Neural cell (in vitro differentiated cells): ENCODE results near the gene CYP3A5. TPM values are rescaled to one million over a fixed set of nuclear protein-coding genes. Genes with fewer than 3 reads are reported as not detected.

Source experiments
- H2AFZ ChIP-seq: fragments of 200-600, 300-800 bp; sonication (generic), shearing (Covaris generic); 2 replicates; pipeline ENCODE4 v1.6.0; 2014; ENCODE audit warnings: low read depth, mild to moderate bottlenecking, antibody characterized with exemption, low read length, moderate library complexity
- H3F3A ChIP-seq: fragments of 200-600 bp; shearing (Covaris generic); 2 replicates; pipeline ENCODE4 v1.6.1; 2016; ENCODE audit warnings: mild to moderate bottlenecking, moderate library complexity, mixed read lengths, antibody characterized with exemption, low read length; ENCODE audit not compliant: insufficient read depth, poor library complexity, severe bottlenecking
- H3K27ac ChIP-seq: fragments of 200-600, 300-800 bp; sonication (generic), shearing (Covaris generic); 2 replicates; pipeline ENCODE4 v1.5.1; 2014; ENCODE audit warnings: mild to moderate bottlenecking, low read length, moderate library complexity
- H3K27me3 ChIP-seq: fragments of 300-800, 200-600 bp; sonication (generic), shearing (Covaris generic); 2 replicates; pipeline ENCODE4 v1.6.0; 2014; ENCODE audit warnings: mild to moderate bottlenecking, low read depth, low read length, moderate library complexity; ENCODE audit not compliant: insufficient read depth
- H3K36me3 ChIP-seq: fragments of 300-800, 200-600 bp; sonication (generic), shearing (Covaris generic); 2 replicates; pipeline ENCODE4 v1.5.1; 2014; ENCODE audit warnings: mild to moderate bottlenecking, antibody characterized with exemption, low read length, moderate library complexity; ENCODE audit not compliant: insufficient read depth
- H3K4me2 ChIP-seq: fragments of 300-800, 200-600 bp; sonication (generic), shearing (Covaris generic); 2 replicates; pipeline ENCODE4 v1.6.0; 2014; ENCODE audit warnings: mild to moderate bottlenecking, low read length
- H3K4me3 ChIP-seq: fragments of 300-800, 200-600 bp; sonication (generic), shearing (Covaris generic); 2 replicates; pipeline ENCODE4 v1.5.1; 2014; ENCODE audit warnings: mild to moderate bottlenecking, low read length, moderate library complexity
- H3K79me2 ChIP-seq: fragments of 200-600 bp; shearing (Covaris generic); replicated peaks from 2 replicates; pipeline ENCODE4 v1.6.0; 2014; ENCODE audit warnings: mild to moderate bottlenecking, low read length, moderate library complexity; ENCODE audit not compliant: insufficient read depth
- H3K9ac ChIP-seq: fragments of 300-800, 200-600 bp; sonication (generic), shearing (Covaris generic); 2 replicates; pipeline ENCODE4 v1.6.1; 2016; ENCODE audit warnings: mild to moderate bottlenecking, low read length, mixed read lengths
- H3K9me2 ChIP-seq: fragments of 200-600 bp; shearing (Covaris generic); 2 replicates; pipeline ENCODE4 v1.6.1; 2016; ENCODE audit warnings: mild to moderate bottlenecking, low read length, mixed read lengths; ENCODE audit not compliant: insufficient read depth
- H3K9me3 ChIP-seq: fragments of 200-600, 300-800 bp; sonication (generic), shearing (Covaris generic); 2 replicates; pipeline ENCODE4 v1.6.1; 2016; ENCODE audit warnings: mild to moderate bottlenecking, mixed run types, low read length, moderate library complexity, mixed read lengths
- H4K20me1 ChIP-seq: fragments of 200-600 bp; shearing (Covaris generic); 2 replicates; pipeline ENCODE4 v1.6.1; 2016; ENCODE audit warnings: mild to moderate bottlenecking, mixed run types; ENCODE audit not compliant: insufficient read depth
- EP300 ChIP-seq: fragments of 450-650 bp; conservative IDR thresholded peaks from 2 replicates; pipeline ENCODE4 v1.6.1; 2014; ENCODE audit warnings: antibody characterized with exemption, mild to moderate bottlenecking, moderate library complexity; ENCODE audit not compliant: poor library complexity, severe bottlenecking
- EZH2 ChIP-seq: fragments of 200-600, 300-800 bp; shearing (Covaris generic), sonication (generic); IDR thresholded peaks from 2 replicates; pipeline ENCODE4 v1.6.1; 2014; ENCODE audit warnings: antibody characterized with exemption, low read length, borderline replicate concordance, mild to moderate bottlenecking; ENCODE audit not compliant: insufficient read depth, poor library complexity, severe bottlenecking
- MXI1 ChIP-seq: fragments of 450-650 bp; conservative IDR thresholded peaks from 2 replicates; pipeline ENCODE4 v1.6.1; 2014; ENCODE audit warnings: antibody characterized with exemption, mild to moderate bottlenecking; ENCODE audit not compliant: poor library complexity, severe bottlenecking
- POLR2AphosphoS5 ChIP-seq: IDR thresholded peaks from 2 replicates; pipeline ENCODE4 v1.6.1; 2012
- RAD21 ChIP-seq: fragments of 450-650 bp; conservative IDR thresholded peaks from 2 replicates; pipeline ENCODE4 v1.6.1; 2014; ENCODE audit warnings: antibody characterized with exemption, mild to moderate bottlenecking, moderate library complexity
- SMC3 ChIP-seq: fragments of 450-650 bp; conservative IDR thresholded peaks from 2 replicates; pipeline ENCODE4 v1.6.1; 2014; ENCODE audit warnings: antibody characterized with exemption, mild to moderate bottlenecking, moderate library complexity; ENCODE audit not compliant: poor library complexity
- TAF1 ChIP-seq: IDR thresholded peaks from 2 replicates; pipeline ENCODE4 v1.6.1; 2012; ENCODE audit warnings: low read depth
- polyA plus RNA-seq: library from polyadenylated mRNA; depleted of rRNA; stranded (reverse); fragments of >200 nt; gene quantifications from 2 replicates; pipeline ENCODE4 v1.2.3, GENCODE V29; 2014
- TF ChIP-seq, protein P1 (sequence below): IDR thresholded peaks from 2 replicates; pipeline ENCODE4 v1.6.1; 2012; ENCODE audit warnings: borderline replicate concordance
- TF ChIP-seq, protein P2 (sequence below): fragments of 450-650 bp; IDR thresholded peaks from 2 replicates; pipeline ENCODE4 v1.5.1; 2014; ENCODE audit warnings: antibody characterized with exemption, mild to moderate bottlenecking, moderate library complexity; ENCODE audit not compliant: poor library complexity, severe bottlenecking

Gene CYP3A5
- polyA plus RNA-seq, 1 donor from 2014 or later, result not detected

DNA sequence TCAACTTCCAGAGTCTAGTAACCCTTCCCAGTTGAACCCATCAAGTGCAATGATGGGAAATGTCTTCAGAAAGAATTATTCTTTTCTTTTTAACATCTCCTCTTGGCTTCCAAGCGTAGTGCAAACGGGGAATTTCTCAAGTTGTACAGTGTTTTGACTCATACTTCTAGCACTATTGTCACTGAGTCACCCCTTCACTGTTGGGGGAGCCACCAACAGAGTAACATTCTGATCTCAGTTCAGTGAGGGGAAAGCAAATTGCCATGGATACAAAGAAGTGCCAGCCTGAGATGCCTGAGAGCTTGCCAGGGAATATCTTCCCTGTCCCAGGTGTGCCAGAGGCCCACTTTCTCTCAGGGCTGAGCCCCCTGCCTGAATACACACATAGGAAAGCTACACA lies 31.0 kb downstream of the CYP3A5 start:
- Histone ChIP-seq H3K9me2 (no peaks in the 10 kb centered on the region), H3K27me3 (no peaks in the 10 kb centered on the region), H3F3A (no peaks in the 10 kb centered on the region), H3K9me3 (no peaks in the 10 kb centered on the region), H3K79me2 (no peaks in the 10 kb centered on the region), H4K20me1 (no peaks in the 10 kb centered on the region), H3K27ac (no peak overlapping the region), H3K4me2 (no peak overlapping the region), H2AFZ (no peak overlapping the region), H3K9ac (no peak overlapping the region), H3K4me3 (no peak overlapping the region), H3K36me3 (no peaks in the 10 kb centered on the region)
- TF ChIP-seq, protein P1, sequence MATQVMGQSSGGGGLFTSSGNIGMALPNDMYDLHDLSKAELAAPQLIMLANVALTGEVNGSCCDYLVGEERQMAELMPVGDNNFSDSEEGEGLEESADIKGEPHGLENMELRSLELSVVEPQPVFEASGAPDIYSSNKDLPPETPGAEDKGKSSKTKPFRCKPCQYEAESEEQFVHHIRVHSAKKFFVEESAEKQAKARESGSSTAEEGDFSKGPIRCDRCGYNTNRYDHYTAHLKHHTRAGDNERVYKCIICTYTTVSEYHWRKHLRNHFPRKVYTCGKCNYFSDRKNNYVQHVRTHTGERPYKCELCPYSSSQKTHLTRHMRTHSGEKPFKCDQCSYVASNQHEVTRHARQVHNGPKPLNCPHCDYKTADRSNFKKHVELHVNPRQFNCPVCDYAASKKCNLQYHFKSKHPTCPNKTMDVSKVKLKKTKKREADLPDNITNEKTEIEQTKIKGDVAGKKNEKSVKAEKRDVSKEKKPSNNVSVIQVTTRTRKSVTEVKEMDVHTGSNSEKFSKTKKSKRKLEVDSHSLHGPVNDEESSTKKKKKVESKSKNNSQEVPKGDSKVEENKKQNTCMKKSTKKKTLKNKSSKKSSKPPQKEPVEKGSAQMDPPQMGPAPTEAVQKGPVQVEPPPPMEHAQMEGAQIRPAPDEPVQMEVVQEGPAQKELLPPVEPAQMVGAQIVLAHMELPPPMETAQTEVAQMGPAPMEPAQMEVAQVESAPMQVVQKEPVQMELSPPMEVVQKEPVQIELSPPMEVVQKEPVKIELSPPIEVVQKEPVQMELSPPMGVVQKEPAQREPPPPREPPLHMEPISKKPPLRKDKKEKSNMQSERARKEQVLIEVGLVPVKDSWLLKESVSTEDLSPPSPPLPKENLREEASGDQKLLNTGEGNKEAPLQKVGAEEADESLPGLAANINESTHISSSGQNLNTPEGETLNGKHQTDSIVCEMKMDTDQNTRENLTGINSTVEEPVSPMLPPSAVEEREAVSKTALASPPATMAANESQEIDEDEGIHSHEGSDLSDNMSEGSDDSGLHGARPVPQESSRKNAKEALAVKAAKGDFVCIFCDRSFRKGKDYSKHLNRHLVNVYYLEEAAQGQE, result no peak
- TF ChIP-seq EZH2, result no peak
- no peak for TF ChIP-seq EP300
- TF ChIP-seq MXI1, result no peak
- TF ChIP-seq TAF1, result no peak
- no peak for TF ChIP-seq SMC3
- no peak for TF ChIP-seq RAD21
- TF ChIP-seq, protein P2, sequence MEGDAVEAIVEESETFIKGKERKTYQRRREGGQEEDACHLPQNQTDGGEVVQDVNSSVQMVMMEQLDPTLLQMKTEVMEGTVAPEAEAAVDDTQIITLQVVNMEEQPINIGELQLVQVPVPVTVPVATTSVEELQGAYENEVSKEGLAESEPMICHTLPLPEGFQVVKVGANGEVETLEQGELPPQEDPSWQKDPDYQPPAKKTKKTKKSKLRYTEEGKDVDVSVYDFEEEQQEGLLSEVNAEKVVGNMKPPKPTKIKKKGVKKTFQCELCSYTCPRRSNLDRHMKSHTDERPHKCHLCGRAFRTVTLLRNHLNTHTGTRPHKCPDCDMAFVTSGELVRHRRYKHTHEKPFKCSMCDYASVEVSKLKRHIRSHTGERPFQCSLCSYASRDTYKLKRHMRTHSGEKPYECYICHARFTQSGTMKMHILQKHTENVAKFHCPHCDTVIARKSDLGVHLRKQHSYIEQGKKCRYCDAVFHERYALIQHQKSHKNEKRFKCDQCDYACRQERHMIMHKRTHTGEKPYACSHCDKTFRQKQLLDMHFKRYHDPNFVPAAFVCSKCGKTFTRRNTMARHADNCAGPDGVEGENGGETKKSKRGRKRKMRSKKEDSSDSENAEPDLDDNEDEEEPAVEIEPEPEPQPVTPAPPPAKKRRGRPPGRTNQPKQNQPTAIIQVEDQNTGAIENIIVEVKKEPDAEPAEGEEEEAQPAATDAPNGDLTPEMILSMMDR, result no peak
- TF ChIP-seq POLR2AphosphoS5, result no peak

DNA sequence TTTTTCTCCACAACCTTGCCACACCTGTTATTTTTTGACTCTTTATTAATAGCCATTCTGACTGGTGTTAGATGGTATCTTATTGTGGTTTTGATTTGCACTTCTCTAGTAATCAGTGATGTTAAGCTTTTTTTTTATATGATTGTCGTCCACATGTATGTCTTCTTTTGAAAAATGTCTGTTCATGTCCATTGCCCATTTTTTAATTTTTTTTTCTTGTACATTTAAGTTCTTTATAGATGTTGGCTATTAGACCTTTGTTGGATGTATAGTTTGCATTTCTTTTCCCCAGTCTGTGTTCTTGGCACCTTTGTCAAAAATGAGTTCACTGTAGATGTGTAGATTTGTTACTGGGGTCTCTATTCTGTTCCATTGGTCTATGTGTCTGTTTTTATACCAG lies 34.2 kb downstream of the CYP3A5 start:
- H3K9me2 ChIP-seq, result no peaks in the 10 kb centered on the region
- no peaks in the 10 kb centered on the region for H3K79me2 ChIP-seq
- H3K9ac ChIP-seq, result no peak overlapping the region
- no peak for TF ChIP-seq EZH2
- TF ChIP-seq, protein P1, result no peak
- no peak for TF ChIP-seq RAD21
- TF ChIP-seq, protein P2, result no peak
- TF ChIP-seq POLR2AphosphoS5, result no peak
- TF ChIP-seq TAF1, result no peak
- no peaks in the 10 kb centered on the region for H3K27me3 ChIP-seq
- H2AFZ ChIP-seq, result no peak overlapping the region
- H3K4me3 ChIP-seq, result no peak overlapping the region
- no peak overlapping the region for H3K27ac ChIP-seq
- H4K20me1 ChIP-seq, result no peaks in the 10 kb centered on the region
- no peaks in the 10 kb centered on the region for H3K36me3 ChIP-seq
- no peaks in the 10 kb centered on the region for H3K9me3 ChIP-seq
- no peak overlapping the region for H3K4me2 ChIP-seq
- H3F3A ChIP-seq, result no peaks in the 10 kb centered on the region
